Tibial artery (tissue), 4 donors: ENCODE results near the gene LRRC37B.
"Not testable (repeated sequence)": the region's sequence is repeated elsewhere in the genome, so short reads cannot be mapped to it uniquely, and the experiment has no call there.

Source experiments
- DNase-seq, 2 donors: peaks; one replicate each; pipeline ENCODE4 v3.0.0-alpha.2; 2019
- H3K27ac ChIP-seq, 2 donors: fragments of 200-600 bp; sonication (generic) in 1 of 2; 1 replicate in 1 of 2; 2 replicates in 1 of 2; pipeline ENCODE4 v1.5.1; 2018 to 2019; ENCODE audit warnings: mild to moderate bottlenecking in 1 of 2
- H3K27me3 ChIP-seq, 2 donors: fragments of 200-600 bp; sonication (generic) in 1 of 2; one replicate each; pipeline versions ENCODE4 v1.5.1 to v1.6.0; 2016 to 2019
- H3K36me3 ChIP-seq, 3 donors: fragments of 200-600 bp; sonication (generic) in 2 of 3; one replicate each; pipeline ENCODE4 v1.5.1; 2016 to 2019; ENCODE audit warnings: mild to moderate bottlenecking in 2 of 3
- H3K4me1 ChIP-seq, 4 donors: fragments of 200-600 bp; sonication (generic) in 2 of 4; 1 replicate in 3 of 4; 2 replicates in 1 of 4; pipeline ENCODE4 v1.5.1; 2016 to 2019
- H3K4me3 ChIP-seq, 2 donors: fragments of 200-600 bp; sonication (generic) in 1 of 2; 1 replicate in 1 of 2; 2 replicates in 1 of 2; pipeline ENCODE4 v1.5.1; 2018 to 2019; ENCODE audit warnings: mild to moderate bottlenecking in 2 of 2
- H3K9me3 ChIP-seq, 3 donors: fragments of 200-600 bp; sonication (generic) in 1 of 3; one replicate each; pipeline ENCODE4 v1.5.1; 2016 to 2019
- intact Hi-C: fragments of 100-400 bp; cut with DNase I; formaldehyde crosslinking; loops from one replicate; pipeline ENCODE4 v1.15.0; 2023; ENCODE audit warnings: low total_unique reads
- TF ChIP-seq, protein P1 (sequence below), 2 experiments: fragments of 200-600 bp in 1 of 2; fragments of 450-650 bp in 1 of 2; IDR thresholded peaks; one replicate each; pipeline ENCODE4 v1.5.1; 2017 to 2019; ENCODE audit warnings: antibody characterized with exemption in 2 of 2, mild to moderate bottlenecking in 1 of 2, moderate library complexity in 1 of 2

The LRRC37B gene

DNA sequence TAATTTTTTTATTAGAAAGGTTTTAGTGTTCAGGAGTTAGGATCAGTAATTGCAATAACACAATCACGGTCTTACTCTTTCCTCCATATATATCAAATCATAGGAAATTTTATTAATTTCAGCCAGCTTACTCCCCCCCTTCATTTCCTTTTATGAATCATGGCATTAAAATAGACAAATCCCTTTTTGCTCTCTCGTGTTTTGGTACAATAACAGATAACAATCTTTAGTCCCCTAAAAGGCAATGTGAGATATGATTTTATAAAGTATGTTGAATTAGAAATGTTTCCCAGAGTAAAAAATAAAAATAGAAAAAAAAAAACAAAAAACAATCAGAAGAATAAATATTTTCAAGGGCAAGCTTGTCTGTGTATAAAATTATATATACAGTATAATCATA is 92.5 kb downstream of the LRRC37B start:
- H3K4me1 ChIP-seq = no peaks in the 10 kb centered on the region
- intact Hi-C loops = no loop called here
- H3K27ac ChIP-seq = no peak overlapping the region
- H3K4me3 ChIP-seq = no peak overlapping the region
- H3K27me3 ChIP-seq = no peaks in the 10 kb centered on the region
- no peak for DNase-seq
- H3K36me3 ChIP-seq = no peaks in the 10 kb centered on the region
- TF ChIP-seq, protein P1, sequence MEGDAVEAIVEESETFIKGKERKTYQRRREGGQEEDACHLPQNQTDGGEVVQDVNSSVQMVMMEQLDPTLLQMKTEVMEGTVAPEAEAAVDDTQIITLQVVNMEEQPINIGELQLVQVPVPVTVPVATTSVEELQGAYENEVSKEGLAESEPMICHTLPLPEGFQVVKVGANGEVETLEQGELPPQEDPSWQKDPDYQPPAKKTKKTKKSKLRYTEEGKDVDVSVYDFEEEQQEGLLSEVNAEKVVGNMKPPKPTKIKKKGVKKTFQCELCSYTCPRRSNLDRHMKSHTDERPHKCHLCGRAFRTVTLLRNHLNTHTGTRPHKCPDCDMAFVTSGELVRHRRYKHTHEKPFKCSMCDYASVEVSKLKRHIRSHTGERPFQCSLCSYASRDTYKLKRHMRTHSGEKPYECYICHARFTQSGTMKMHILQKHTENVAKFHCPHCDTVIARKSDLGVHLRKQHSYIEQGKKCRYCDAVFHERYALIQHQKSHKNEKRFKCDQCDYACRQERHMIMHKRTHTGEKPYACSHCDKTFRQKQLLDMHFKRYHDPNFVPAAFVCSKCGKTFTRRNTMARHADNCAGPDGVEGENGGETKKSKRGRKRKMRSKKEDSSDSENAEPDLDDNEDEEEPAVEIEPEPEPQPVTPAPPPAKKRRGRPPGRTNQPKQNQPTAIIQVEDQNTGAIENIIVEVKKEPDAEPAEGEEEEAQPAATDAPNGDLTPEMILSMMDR (IDR thresholded peaks at IDR 0.05) = no peak
- no peaks in the 10 kb centered on the region for H3K9me3 ChIP-seq

DNA sequence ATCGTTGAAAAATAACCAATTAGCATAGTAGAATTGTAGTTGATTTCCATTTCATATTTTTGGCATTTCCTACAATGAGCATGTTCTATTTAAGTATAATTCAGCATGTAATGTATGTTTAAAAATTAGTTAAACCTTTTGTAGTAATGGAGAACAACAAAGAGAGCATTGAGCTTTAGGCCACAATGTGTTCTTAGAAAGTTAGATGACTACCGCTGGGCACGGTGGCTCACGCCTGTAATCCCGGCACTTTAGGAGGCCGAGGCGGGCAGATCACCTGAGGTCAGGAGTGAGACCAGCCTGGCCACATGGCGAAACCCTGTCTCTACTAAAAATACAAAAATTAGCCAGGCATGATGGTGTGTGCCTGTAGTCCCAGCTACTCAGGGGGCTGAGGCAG is 93.1 kb downstream of the LRRC37B start:
- H3K36me3 ChIP-seq, H3K4me1 ChIP-seq, DNase-seq, intact Hi-C loops, H3K27me3 ChIP-seq, H3K9me3 ChIP-seq, H3K4me3 ChIP-seq, H3K27ac ChIP-seq: not testable (repeated sequence)

DNA sequence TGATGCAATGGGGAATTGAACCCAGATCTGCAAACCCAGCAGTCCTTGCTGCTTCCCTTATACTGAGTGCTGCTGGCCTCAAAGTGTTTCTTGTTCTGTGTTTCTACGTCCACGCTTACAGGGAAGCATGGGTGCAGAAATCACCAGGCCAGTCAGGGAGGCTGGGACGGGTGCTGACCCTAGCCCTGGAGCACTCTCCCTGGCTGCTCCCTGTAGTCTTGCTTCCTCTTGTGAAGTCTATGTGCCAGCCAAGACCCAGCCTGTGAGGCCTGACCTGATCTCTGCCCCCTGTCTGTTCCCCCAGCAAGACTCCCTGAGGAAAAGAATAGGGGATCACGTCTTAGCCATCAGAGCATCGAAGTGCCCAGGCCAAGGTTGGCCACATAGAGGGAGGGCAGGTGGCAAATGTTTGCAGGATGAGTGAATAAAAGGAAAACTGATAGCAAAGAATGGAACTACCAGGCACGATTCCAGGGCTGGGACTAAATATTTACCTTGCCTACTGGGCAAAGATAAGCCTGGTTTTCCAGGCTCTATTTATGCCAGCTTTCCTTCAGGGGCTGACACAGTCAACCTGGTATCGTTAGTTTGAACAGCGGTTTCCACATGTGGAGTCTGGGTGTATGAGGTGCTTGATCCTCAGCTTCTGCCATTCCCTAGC is 93.9 kb downstream of the LRRC37B start:
- TF ChIP-seq, protein P1 (IDR thresholded peaks at IDR 0.05) = no peak
- DNase-seq = no peak
- intact Hi-C loops = no loop called here

DNA sequence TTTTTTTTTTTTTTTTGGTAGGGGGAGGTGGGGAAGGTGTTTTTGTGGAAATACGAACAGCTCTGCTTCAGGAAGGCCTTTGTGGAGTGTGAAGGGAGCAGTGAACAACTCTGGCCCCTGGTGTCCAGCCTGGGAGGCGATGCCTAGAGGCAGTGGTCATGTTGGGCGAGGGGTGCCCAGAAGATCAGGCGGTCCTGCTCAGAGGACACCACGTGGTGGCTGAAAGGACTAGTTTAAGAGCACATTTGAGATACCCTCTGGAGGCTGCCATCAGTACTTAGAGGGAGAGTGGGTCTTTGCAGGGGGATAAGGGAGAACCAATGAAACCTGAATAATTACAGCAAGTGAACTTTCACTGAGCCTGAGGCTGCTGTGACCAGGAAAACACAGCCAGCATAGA is 95.0 kb downstream of the LRRC37B start:
- TF ChIP-seq, protein P1 (IDR thresholded peaks at IDR 0.05) = no peak
- H3K9me3 ChIP-seq = no peaks in the 10 kb centered on the region
- no peak overlapping the region for H3K27ac ChIP-seq
- H3K36me3 ChIP-seq = no peaks in the 10 kb centered on the region
- intact Hi-C loops = no loop called here
- no peaks in the 10 kb centered on the region for H3K27me3 ChIP-seq
- H3K4me3 ChIP-seq = no peak overlapping the region
- no peak for DNase-seq
- no peaks in the 10 kb centered on the region for H3K4me1 ChIP-seq

More for the DNA sequence above, 93.9 kb downstream of the LRRC37B start:
- no peaks in the 10 kb centered on the region for H3K4me1 ChIP-seq
- H3K36me3 ChIP-seq = no peaks in the 10 kb centered on the region
- no peak overlapping the region for H3K4me3 ChIP-seq
- H3K27me3 ChIP-seq = no peaks in the 10 kb centered on the region
- no peak overlapping the region for H3K27ac ChIP-seq
- H3K9me3 ChIP-seq = no peaks in the 10 kb centered on the region

DNA sequence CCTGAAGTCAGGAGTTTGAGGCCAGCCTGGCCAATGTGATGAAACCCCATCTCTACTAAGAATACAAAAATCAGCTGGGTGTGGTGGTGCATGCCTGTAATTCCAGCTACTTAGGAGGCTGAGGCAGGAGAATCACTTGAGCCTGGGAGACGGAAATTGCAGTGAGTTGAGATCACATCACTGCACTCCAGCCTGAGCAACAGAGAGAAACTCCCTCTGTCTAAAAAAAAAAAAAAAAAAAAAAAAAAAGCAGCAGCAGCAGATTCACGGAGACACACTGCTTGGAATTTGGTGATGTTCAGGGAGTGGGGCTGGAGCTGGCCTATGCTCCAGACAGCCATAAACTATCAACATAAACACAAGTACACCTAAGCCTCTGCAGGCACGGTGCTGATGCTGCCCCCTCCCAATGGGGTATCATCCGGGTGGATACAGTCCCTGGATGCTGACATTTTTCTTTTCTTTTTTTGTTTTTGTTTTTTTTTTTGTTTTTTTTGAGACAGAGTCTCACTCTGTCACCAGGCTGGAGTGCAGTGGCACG is 95.5 kb downstream of the LRRC37B start:
- DNase-seq = no peak
- Histone ChIP-seq H3K4me1 (no peaks in the 10 kb centered on the region), H3K36me3 (no peaks in the 10 kb centered on the region), H3K4me3 (no peak overlapping the region), H3K27ac (no peak overlapping the region), H3K9me3 (no peaks in the 10 kb centered on the region), H3K27me3 (no peaks in the 10 kb centered on the region)
- TF ChIP-seq, protein P1 (IDR thresholded peaks at IDR 0.05) = no peak
- intact Hi-C loops = no loop called here
